ENCODE measurements around the gene MACROD2.
"Not testable (repeated sequence)": the region's sequence is repeated elsewhere in the genome, so short reads cannot be mapped to it uniquely, and the experiment has no call there.

MACROD2 gene

DNA sequence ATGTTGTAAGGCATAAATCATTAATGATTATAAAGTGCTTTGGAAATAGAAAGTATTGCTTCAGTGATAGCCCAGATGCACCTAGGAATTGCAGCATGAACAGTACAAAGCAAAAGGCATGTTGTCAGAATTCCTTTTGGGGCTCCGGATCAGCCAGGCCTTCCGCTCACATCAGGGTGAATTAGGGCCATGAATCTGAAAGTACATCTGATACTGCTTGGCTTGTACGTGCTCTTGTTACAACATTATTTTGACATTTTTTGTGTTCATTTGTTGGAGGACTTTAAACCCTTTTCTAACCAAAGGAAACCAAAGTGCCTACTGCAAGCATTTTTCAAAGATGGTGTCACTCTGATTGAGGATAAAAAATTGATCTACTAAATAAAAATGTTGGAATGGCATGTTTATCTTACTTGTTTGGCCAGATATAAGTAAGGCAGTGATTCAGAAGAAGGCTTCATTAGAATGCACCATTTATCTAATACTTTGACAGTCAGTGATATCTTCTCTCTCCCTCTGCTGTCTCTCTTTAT, 1347.7 kb downstream of the MACROD2 start:
- no peak for DNase-seq

DNA sequence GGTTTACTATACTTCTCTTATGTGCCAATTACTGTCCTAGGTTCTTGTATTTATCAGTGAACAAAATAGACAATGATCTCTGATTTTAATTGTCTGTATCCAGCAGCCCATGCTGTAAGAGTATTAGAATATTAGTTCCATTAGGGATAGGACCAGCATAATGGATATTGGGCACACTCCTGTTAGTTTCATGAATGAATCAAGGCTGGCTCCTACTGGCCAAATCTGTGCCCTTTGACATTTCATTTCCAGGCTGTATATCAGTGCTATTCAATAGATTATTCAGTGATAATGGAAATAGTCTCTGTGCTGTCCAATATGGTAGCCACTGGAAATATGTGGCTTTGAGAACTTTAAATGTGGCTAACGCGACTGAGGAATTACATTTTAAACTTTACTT, 1350.0 kb downstream of the MACROD2 start:
- DNase-seq: no peak

DNA sequence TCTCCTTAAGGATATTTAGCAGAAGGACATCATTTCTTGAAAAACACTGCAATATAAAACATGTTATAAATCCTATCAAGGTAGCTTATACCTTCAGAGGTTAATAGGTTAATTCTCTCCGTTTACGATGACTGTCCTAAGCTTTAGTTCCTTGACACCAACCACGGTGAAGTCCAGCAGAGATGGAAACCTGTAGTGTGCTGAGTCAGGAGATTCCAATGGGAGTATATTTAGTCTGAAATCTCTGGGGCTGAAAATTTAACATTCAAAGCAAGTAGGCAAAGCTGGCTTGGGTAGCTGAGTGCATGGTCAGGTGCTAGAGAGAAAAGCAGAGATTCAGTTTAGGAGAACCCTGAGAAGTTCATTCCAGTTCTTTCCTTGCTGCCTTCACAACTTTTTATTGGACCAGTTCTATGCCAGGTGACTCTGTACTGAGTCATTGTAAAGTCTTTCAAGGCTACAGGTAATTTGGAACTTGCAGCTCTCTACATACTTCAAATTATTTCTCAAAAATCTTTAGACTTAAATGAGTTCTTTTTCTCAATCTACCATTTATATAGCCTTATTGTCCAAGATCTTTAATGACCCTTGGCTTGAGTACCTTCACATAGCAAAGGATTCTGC, 1351.5 kb downstream of the MACROD2 start:
- DNase-seq: no peak

DNA sequence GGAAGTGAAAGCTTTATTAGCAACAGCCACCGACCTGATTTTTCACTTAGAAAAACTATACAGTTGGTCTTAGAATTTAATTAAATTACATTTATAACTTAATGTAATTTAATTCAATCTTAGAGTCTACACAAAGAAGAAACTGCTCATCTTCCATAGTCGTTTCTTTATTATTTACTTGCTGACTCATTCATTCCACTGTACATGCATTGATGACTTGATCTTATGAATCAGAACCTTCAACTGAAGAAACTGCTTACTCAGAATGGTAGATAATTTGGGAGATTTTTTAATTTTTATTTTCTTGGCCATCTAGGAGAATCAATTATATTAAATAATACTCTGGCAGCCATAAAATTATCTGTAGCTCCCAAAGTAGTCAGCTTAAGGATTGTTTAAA, 1363.7 kb downstream of the MACROD2 start:
- DNase-seq: no peak

DNA sequence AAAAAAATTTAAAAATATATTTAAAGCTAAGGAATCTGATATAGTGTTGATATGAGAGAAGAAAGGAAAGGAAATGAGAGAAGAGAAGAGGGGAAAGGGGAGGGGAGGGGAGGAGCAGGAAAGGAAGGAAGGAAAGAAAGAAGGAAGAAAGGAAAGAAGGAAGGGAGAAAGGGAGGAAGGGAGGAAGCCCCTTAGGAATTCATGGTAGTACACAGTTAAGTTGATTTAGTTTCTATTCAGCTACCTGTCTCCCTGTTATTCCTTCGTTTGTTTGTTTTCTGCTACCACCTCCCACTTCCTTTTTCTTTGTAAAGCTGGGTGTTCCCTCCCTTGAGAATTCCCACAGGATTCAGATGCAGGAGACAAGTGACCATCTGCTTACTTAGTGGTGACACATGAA, 1367.5 kb downstream of the MACROD2 start:
- DNase-seq: no peak

DNA sequence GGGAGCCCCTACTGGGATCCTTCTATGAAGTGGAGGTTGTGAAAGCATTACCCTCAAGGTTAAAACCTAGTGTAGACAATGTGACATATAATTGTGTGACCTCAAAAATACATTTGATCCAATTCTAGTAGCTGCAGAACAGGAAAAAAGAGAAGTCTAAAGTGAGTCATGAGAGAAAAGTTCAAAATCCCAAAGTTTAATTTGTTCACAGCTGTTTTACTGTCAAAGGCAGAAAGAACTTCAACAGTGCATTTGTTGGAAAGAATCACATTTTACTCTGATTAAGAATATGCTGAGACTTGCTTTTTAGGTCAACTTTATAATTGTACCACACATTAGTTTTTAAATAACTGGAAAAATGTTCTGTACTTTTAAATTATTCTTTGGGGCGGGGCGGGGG, 1369.5 kb downstream of the MACROD2 start:
- DNase-seq: no peak

DNA sequence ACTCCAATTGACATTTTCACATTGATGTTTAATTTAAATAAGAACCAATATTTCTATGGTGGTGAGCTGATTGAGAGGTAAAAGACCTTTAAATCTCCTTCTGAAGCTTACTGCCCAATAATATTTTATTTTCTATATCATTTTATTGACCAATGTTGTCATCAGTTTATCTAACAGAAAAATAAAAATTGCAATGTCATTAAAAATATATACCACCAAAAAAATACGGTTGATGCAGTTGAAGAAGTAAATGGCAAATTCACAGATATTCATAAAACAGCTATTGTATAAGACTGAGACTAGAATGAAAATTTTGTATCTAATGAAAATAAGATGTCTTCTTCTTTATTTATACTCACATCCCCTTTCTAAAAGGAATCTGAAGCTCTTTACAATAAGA, 1375.1 kb downstream of the MACROD2 start:
- no peak for DNase-seq

DNA sequence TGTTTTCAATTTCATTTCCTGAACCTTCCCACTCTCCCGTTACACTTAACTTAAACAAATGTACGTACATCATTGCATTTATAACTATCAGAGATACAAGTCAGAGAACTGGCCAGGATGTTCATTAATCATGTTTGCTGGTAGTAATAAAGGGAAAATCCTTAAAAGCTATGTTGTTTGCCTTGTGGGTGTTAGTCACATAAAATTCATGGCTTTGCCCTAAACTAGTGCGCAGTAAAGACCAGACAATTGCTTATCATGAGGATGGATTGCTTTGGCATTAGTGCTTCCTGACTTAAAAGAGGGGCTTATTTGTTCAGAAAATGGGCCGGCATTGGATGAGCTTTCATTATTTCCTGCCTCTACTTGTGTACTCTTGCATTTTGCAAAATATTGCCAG, 1379.4 kb downstream of the MACROD2 start:
- no peak for DNase-seq

DNA sequence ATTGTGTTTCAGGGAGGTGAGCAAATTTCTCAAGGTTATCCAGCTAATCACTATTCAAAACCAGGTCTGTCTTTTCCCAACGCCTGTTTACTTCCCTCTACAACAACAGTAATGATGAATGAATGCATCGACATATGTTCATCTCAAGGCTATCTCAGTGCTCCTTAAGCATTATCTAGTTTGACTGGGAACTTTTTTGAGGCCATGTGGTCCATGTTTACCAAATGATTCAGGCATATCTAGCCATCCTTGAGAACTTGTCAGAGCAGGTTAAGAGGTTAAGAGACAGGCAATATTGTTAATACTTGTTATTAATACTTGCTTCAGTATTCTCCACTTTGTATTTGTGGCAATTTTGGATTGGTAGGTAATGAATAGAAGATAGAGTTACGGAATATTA, 1380.5 kb downstream of the MACROD2 start:
- no peak for DNase-seq

DNA sequence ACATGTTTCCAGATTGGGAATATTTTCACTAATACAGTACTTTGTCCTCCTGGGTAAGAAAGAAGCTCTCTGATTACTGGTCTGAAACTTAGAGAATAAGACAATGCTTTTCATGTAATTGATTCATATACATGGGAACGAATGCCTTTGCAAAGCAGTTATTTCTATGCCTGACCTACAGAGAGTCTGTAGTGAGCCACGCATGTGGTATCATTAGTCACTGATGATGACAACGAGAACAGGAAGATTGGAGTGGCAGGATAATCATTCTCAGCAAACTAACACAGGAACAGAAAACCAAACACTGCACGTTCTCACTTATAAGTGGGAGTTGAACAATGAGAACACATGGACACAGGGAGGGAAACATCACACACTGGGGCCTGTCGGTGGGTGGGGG, 1382.3 kb downstream of the MACROD2 start:
- DNase-seq: not testable (repeated sequence)

DNA sequence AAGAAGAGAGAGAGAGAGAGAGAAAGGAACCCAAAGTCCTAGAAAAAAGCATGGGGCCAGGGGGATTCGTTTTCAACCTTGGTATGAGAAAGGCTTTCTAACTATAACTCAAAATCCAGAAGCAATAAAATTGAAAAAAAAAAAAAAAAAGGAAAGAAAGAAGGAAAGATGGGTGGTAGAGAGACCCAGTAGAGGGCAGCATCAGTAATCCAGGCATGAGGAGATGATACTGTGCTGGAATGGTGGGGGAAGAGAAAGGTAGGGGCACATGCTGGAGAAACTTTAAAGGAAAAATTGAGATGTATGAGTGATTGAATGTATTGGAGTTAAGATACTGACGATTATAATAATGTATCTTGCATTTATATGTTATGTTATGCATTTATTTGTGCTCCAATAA, 1382.8 kb downstream of the MACROD2 start:
- DNase-seq: no peak

DNA sequence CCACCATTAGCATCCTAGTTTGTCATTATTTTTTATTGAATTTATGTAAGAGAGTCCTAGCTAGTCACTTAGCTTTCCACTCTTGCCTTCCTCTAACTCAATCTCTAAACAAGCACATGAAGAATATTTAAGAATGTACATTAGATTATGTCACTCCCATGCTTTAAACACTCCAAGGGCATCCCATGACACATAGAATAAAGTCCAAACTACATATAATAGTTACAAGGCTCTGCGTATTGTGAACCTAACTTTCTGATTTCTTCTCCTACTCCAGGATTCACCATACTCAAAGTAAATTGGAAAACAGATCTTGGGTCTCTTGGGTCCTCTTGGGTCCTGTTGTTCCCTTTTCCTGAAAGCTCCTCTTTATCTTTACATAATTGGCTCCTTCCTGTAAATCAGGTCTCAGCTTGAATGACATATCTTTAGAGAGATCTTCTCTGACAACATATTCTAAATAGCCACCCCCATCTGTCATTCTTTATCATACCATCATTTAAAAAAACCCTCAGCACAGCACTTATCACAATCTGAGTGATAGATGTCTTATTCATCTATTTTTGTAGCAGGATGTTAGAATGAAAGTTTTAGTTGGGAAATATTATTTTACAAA, 1384.5 kb downstream of the MACROD2 start:
- no peak for DNase-seq

DNA sequence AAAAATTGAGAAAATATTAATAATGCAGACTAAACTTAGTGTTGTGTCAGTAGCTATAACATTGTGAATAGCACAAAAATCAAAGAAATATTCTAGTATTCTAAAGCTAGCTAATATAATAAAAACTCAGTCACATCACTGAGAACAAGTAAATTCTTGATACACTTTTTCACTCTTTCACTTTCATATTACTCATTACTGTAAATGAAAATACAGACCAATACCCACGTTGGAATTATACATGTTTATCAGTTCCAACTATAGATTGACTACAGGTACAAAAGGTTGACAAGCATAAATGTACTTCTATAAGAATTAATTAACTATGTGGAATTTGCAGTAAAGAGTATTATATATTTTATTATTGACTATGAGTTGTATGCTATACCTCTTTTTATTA, 1385.5 kb downstream of the MACROD2 start:
- DNase-seq: no peak

DNA sequence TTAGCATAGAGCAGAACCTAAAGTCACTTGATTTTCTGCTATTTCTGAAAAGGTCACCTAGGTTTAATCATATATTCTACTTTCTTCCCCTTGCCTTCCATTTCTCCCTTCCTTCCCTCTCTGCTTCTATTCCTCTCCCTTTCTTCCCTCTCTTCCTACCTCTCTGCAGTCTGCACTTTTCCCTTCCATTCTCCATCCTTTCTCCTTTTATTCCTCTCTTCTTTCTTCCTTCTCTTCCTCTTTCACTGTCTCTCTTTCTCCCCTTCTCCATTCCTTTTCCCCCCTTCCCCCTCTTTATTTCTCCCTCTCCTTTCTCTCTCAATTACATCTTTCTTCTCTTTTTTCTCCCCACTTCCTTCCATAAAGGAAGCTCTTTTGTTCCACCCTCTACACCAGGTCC, 1391.9 kb downstream of the MACROD2 start:
- DNase-seq: no peak

DNA sequence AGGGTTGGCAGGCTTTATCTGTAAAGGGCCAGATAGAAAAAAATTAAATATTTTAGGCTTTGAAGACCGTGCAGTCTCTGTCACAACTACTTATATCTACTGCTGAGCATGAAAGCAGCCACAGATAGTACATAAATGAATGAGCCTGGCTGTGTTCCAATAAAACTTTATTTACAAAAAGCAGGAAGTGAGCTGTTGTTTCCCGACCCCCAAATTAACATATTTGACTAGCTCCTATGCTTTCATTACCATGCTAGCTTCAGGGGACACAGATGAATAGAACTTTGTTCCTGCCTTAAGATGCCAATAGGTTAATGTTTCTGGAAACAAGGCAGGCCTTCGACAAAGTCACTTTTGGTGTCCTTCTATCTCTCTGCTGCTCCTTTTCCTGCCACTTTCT, 1400.1 kb downstream of the MACROD2 start:
- DNase-seq: no peak

DNA sequence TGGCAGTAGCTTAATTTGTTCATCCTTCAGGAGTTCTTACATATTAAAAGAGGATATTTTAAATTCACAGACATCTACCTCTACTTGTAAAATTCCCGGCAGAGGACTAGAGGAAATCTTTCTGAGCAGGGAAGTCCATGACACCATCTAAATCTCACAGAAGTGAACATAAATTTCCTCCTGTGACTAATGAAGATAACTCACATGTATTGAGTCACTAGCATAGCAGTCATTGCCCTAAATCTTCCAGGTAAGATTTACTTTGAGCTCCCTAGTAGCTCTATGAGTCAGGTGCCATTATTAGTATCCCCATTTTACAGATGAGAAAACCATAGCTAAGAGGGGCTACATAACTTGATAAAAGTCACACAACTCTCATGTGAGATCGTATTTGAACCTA, 1400.7 kb downstream of the MACROD2 start:
- DNase-seq: no peak

DNA sequence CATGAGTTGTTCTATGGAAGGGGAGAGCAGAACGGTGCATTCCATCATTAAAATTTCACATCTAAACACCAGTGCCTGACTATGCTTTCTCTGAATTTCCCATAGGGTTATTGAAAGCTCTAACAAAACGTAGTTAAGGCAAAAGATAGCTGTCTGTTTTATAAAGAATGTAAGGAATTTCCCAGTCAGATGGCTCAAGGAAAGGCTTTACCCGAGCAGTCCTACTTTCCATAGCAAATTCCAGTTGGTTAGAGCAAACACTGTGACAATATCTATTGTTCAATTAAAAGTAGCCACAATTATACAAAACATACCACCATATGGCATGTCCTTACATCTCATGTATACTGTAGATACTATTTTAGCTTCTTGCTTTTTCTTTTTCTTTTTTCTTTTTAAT, 1401.6 kb downstream of the MACROD2 start:
- DNase-seq: no peak

DNA sequence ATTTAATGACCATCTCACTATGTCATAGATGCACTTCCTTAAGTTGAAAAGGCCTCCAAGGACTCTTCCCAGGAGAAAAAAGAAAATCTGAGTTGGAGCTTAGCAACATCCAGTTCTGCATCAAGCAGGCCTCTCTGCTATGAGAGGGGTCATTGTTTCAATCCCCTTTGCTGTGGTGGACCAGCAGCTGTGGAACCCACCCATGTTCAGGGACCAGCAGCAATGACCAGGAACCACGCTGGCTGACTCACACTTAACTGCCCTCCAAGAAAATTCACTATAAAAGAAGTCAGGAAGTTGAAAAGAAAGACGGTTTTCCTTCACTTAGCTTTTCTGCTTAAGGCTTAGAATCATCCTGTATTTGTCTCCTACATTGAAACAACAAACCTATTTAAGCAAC, 1404.5 kb downstream of the MACROD2 start:
- no peak for DNase-seq

DNA sequence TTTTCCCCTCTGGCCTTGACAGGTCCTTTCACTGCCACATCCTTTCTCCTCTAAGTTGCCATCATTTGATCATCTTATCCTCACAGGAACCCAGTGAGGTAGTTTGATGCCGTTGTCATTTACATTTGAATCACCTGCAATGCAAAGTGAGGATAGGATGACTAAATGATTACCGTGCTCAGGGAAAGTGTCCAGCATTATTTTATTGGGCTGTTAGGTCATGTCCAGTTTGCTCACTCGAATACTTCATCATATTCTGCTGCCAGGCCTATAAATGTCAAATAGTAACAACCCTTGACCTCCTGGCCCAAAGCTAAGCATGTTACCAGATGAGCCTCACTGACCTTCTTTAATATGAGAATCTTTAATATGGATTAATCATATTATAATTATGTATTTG, 1410.8 kb downstream of the MACROD2 start:
- DNase-seq: no peak

DNA sequence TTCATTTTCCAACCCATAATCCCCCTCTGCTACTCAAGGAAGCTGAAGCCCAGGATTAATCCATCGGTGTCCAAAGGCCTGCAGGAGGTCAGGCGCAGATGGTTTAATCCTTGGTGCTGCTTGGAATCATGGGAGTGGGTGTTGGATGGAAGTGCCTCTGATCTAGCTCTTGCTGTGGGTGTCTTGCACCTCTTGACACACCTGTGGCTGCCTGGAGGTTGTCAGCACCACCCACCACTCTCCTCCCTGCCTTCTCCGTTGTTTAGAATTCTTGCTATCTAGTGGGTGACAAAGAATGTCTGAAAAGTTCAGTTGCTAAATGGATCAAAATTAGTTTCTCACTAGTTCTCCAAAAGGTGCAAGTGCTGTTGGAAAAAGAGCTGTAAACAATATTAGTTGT, 1416.5 kb downstream of the MACROD2 start:
- no peak for DNase-seq

DNA sequence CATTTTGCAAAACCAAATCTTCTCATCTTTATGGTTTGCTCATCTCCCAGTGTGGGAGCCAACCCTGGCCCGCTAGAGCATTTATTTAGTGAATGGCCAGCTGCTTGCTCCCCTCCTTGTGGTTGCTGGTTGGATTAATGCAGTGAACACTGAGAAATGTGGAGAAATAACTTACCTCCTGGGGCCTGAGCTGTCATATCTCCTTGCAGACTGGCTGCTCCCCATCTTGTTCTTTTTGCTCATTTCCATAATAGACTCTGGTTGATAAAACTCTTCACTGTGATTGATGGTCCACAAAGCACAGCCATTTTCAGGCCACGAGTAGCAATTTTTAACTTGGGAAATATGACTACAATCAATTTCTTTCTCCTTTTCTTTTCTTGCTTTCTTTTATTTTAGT, 1420.6 kb downstream of the MACROD2 start:
- no peak for DNase-seq

DNA sequence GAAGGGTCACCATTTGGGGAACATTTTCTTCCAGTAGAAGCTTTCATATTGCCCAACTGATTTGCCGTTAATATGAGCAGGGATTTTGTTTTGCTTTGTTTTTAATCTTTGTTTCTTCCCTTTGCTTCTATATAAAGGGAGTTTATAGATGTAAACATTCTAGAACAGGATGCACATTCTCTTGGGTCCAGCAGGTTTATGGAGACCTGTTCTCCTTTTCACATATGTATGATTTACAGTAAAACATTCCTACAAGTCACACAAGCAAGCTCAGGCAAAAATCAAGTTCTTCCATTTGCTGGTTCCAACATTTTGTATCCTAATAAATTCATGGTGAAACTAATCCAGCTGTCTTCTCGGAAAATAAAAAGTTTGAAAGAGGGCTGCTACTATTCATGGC, 1424.5 kb downstream of the MACROD2 start:
- DNase-seq: no peak

DNA sequence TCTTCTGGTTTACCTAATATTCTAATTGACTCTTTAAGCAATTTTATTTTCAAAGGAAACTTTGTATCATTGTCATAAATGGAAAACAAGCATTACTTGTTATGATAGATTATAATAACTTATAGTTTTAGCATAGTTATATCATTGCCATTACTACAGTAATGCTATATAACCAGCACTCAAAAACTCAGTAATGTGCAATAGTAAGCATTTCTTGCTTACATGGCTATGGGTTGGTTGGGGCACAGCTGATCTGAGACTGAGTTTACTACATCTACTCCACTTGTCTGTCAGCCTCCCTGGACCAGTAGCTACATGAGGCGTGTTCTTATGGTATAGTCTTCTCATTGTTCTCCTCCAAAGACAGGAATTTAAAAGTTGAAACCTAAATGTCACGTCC, 1427.7 kb downstream of the MACROD2 start:
- no peak for DNase-seq

DNA sequence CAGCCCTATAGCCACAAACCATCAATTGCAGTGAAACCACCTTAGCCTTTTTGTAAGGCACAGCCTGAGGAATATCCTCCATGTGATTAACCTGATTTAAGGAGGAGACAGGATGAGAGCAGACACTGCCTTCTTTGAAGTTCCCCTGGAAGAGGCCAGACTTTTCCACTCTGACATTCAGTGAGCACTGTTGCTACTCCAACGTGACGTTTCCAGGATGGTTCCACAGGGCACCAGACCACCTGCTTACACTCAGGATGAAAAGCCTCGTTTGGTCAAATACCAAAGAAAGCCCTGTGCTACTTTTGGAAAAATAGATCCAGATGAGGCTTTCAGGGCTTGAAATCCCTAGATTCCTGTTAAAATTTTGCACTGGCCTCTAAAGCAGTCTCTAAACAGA, 1444.2 kb downstream of the MACROD2 start:
- DNase-seq: no peak
